Measurements from ENCODE around the gene TAF11.

DNA sequence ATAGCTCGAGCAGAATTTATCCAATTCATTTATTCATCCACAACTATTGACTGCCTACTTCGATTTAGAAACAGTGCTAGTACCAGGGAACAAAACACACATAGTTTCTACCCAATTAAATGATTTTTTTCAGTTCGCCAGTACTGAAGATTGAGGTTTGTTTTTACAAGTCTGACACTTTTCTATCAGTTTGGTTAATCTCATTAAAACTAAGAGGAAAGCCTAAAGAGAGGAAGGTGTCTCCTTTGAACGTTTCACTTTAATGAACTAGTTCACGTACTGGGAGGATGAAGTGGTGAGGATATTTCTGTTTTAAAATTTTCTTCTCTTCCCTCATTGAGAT lies 643 bp upstream of the TAF11 start:
- TF ChIP-seq, protein P1, sequence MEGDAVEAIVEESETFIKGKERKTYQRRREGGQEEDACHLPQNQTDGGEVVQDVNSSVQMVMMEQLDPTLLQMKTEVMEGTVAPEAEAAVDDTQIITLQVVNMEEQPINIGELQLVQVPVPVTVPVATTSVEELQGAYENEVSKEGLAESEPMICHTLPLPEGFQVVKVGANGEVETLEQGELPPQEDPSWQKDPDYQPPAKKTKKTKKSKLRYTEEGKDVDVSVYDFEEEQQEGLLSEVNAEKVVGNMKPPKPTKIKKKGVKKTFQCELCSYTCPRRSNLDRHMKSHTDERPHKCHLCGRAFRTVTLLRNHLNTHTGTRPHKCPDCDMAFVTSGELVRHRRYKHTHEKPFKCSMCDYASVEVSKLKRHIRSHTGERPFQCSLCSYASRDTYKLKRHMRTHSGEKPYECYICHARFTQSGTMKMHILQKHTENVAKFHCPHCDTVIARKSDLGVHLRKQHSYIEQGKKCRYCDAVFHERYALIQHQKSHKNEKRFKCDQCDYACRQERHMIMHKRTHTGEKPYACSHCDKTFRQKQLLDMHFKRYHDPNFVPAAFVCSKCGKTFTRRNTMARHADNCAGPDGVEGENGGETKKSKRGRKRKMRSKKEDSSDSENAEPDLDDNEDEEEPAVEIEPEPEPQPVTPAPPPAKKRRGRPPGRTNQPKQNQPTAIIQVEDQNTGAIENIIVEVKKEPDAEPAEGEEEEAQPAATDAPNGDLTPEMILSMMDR (IDR thresholded peaks at IDR 0.05; ENCODE audit: poor library complexity) = no peak
- no peak for TF ChIP-seq EZH2 (IDR thresholded peaks at IDR 0.05; ENCODE audit: borderline replicate concordance)
